OCI-LY1 (cell line): ENCODE data around the gene RBBP6.

Experiments used
- EZH2 ChIP-seq: fragments of 200-600 bp; sonication (generic), shearing (Covaris generic); IDR thresholded peaks from 2 replicates; pipeline ENCODE4 v1.8.0; 2017; ENCODE audit warnings: borderline replicate concordance, mixed run types, mild to moderate bottlenecking, antibody characterized with exemption, low read length, moderate library complexity, mixed read lengths
- TF ChIP-seq, protein P1 (sequence below): fragments of 200-600 bp; sonication (generic), shearing (Covaris generic); IDR thresholded peaks from 2 replicates; pipeline ENCODE4 v1.5.1; 2017; ENCODE audit warnings: mild to moderate bottlenecking, antibody characterized with exemption, low read length, moderate library complexity, mixed read lengths

DNA sequence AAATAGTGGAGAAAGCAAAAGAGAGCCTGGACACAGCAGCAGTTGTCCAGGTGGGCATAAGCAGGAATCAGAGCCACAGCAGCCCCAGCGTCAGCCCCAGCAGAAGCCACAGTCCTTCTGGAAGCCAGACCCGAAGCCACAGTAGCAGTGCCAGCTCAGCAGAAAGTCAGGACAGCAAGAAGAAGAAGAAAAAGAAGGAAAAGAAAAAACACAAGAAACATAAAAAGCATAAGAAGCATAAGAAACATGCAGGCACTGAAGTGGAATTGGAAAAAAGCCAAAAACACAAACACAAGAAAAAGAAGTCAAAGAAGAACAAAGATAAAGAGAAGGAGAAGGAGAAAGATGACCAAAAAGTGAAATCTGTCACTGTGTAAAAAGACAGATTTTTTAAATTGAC lies 32.7 kb downstream of the RBBP6 start:
- TF ChIP-seq, protein P1, sequence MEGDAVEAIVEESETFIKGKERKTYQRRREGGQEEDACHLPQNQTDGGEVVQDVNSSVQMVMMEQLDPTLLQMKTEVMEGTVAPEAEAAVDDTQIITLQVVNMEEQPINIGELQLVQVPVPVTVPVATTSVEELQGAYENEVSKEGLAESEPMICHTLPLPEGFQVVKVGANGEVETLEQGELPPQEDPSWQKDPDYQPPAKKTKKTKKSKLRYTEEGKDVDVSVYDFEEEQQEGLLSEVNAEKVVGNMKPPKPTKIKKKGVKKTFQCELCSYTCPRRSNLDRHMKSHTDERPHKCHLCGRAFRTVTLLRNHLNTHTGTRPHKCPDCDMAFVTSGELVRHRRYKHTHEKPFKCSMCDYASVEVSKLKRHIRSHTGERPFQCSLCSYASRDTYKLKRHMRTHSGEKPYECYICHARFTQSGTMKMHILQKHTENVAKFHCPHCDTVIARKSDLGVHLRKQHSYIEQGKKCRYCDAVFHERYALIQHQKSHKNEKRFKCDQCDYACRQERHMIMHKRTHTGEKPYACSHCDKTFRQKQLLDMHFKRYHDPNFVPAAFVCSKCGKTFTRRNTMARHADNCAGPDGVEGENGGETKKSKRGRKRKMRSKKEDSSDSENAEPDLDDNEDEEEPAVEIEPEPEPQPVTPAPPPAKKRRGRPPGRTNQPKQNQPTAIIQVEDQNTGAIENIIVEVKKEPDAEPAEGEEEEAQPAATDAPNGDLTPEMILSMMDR = no peak
- TF ChIP-seq EZH2 = no peak
